GM12801 (cell line): ENCODE data around the gene PRR35.

Source experiments
- CTCF ChIP-seq: IDR thresholded peaks from one replicate; pipeline ENCODE4 v1.5.1; 2011; ENCODE audit warnings: control low read depth; ENCODE audit not compliant: insufficient read length; ENCODE audit errors: extremely low read depth

The PRR35 gene

GRCh38 chr16:595094-595528 lies 34.9 kb downstream of the PRR35 start:
- TF ChIP-seq CTCF, result no peak

DNA sequence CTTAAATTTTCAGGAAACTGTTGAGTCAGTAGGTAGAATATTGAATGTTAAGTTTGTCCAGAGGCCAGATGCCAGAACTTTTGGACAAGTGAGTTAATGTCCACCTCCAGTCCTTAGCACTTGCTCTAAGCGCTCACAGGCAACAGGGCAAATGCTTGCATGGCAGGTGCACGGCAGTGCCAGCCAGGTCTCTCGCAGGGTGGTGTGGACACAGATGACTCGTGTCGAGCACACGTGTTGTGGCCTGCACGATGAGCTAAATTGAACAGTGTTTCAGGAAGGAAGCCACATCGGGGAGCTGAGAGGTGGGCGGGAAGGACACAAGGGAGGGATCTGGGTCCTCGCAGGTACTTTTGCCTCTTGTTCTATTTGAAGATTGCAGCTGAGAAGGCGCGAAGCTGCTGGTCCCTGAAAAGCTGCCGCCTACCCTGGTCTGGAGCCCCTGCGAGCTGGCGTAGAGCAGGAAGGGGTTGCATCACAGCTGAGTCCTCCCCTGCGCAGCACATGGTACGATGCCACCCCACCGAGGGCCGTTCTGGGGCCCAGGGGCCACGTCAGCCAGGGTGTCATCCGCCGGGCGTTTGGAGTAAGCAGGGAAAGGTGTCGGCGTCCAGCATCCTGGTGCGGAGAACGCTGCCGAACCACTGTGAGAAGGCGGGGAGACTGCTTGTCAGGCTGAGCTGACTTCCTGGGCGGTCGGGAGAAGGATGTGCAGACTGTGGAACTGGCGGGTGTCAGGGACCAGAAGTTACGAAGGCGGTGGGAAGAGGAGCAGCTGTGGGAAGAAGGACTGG lies 35.9 kb downstream of the PRR35 start:
- no peak for TF ChIP-seq CTCF

- no peak for TF ChIP-seq CTCF
These were observed 36.5 kb downstream of the PRR35 start for GRCh38 chr16:596736-597060.

DNA sequence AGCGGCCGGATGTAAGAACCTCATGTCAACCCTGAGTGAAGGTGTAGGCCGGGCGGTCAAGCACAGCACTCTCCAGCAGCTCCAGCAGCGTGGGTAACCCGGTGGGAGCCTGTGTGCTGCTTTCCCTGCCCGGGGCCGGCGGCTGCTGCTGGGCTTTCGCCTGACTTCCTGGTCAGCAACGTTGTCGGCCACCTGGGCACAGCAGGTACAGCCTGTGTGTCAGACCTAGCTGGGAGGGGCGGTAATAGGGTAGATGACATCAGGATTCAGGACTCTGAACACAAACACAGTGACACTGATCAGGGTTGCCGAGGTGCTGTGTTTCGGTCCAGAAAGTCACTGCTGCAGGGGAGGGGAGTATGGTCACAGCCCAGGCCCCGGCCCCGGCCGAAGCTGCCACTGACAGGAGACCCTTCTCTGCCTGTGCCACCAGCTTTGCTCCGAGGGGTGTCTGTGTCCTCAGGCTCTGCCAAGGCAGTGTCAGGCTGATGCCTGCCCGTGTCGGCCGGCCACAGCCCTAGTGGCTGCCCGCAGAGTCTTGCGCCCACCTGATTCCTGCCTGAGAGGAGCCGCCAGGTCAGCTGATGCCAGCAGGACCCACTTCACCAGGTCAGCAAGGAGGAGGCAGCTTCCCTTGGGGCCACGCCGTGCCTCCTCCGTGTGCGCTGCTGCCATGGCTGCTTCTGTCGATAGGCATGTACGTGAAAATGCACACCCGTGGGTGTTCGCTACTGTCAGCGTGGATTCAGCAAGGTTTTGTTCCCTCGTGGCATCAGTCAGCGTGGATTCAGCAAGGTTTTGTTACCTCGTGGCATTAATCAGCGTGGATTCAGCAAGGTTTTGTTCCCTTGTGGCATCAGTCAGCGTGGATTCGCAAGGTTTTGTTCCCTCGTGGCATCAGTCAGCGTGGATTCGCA lies 38.9 kb downstream of the PRR35 start:
- no peak for TF ChIP-seq CTCF

DNA sequence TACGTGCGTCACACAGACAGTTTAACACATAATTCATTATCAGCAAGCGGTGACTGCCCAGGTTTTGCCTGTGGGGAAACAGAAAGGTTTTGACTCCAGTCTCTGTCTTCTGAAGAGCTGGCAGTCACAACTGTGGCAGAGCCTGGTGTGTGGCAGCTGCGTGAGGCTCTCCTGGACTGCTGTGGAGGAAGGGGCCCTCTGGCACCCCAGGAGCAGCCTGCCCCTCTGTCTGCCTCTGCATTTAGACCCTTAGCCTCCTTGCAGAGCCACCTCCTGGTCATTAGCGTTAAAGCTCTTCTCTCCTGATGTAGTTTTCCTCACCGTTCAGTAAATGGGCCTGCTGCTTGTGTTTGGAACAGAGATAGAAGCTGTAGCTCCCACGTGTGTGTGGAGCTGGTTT lies 40.6 kb downstream of the PRR35 start:
- no peak for TF ChIP-seq CTCF

GRCh38 chr16:603933-604332 lies 43.7 kb downstream of the PRR35 start:
- no peak for TF ChIP-seq CTCF

GRCh38 chr16:606656-607307 lies 46.6 kb downstream of the PRR35 start:
- no peak for TF ChIP-seq CTCF
